H9 (cell line): ENCODE results near the gene DGKD. TPM values are rescaled to one million over a fixed set of nuclear protein-coding genes. Genes with fewer than 3 reads are reported as not detected.

Experiments used
- DNase-seq: peaks from one replicate; pipeline ENCODE4 v3.0.0-alpha.2; 2017
- H2AFZ ChIP-seq: one replicate; pipeline ENCODE4 v1.6.1; 2013; ENCODE audit warnings: mild to moderate bottlenecking, low read length, control low read depth, moderate library complexity
- H2AK5ac ChIP-seq: 2 replicates; pipeline ENCODE4 v1.6.1; 2013; ENCODE audit warnings: low read length, control low read depth, mixed read lengths; ENCODE audit not compliant: insufficient read length
- H2BK120ac ChIP-seq: one replicate; pipeline ENCODE4 v1.6.1; 2013; ENCODE audit warnings: low read depth, mild to moderate bottlenecking, low read length, control low read depth, inconsistent platforms; ENCODE audit not compliant: poor library complexity, severe bottlenecking
- H2BK12ac ChIP-seq: 2 replicates; pipeline ENCODE4 v1.6.1; 2013; ENCODE audit warnings: low read length, control low read depth, mixed read lengths, low read depth; ENCODE audit not compliant: insufficient read length
- H2BK15ac ChIP-seq: 2 replicates; pipeline ENCODE4 v1.6.1; 2013; ENCODE audit warnings: low read depth, low read length, control low read depth
- H2BK20ac ChIP-seq: one replicate; pipeline ENCODE4 v1.6.1; 2013; ENCODE audit warnings: low read depth, mild to moderate bottlenecking, low read length, control low read depth, inconsistent platforms; ENCODE audit not compliant: poor library complexity, severe bottlenecking
- H2BK5ac ChIP-seq: 2 replicates; pipeline ENCODE4 v1.6.1; 2013; ENCODE audit warnings: low read length, control low read depth, mixed read lengths; ENCODE audit not compliant: insufficient read length
- H3K14ac ChIP-seq: 2 replicates; pipeline ENCODE4 v1.6.1; 2013; ENCODE audit warnings: low read length, control low read depth; ENCODE audit not compliant: insufficient read depth
- H3K18ac ChIP-seq: 2 replicates; pipeline ENCODE4 v1.6.1; 2013; ENCODE audit warnings: low read depth, mild to moderate bottlenecking, mixed read lengths, low read length, control low read depth; ENCODE audit not compliant: insufficient read length
- H3K23ac ChIP-seq: 2 replicates; pipeline ENCODE4 v1.6.1; 2013; ENCODE audit warnings: low read length, control low read depth, mixed read lengths, low read depth; ENCODE audit not compliant: insufficient read length
- H3K23me2 ChIP-seq: 2 replicates; pipeline ENCODE4 v1.6.1; 2013; ENCODE audit warnings: low read depth, mild to moderate bottlenecking, mixed read lengths, low read length, control low read depth; ENCODE audit not compliant: insufficient read length, poor library complexity, severe bottlenecking
- H3K27ac ChIP-seq: 2 replicates; pipeline ENCODE4 v1.5.1; 2013; ENCODE audit warnings: low read length, control low read depth, mixed read lengths, low read depth; ENCODE audit not compliant: insufficient read length
- H3K27me3 ChIP-seq: 2 replicates; pipeline ENCODE4 v1.6.1; 2013; ENCODE audit warnings: low read length, control low read depth, inconsistent platforms; ENCODE audit not compliant: insufficient read depth
- H3K4ac ChIP-seq: 2 replicates; pipeline ENCODE4 v1.6.1; 2013; ENCODE audit warnings: low read depth, mild to moderate bottlenecking, control low read depth, inconsistent platforms, low read length, moderate library complexity
- H3K4me1 ChIP-seq: 2 replicates; pipeline ENCODE4 v1.6.1; 2013; ENCODE audit warnings: low read length, control low read depth, inconsistent platforms; ENCODE audit not compliant: insufficient read depth
- H3K4me2 ChIP-seq: 2 replicates; pipeline ENCODE4 v1.6.1; 2013; ENCODE audit warnings: low read length, control low read depth, mixed read lengths; ENCODE audit not compliant: insufficient read length, insufficient read depth
- H3K56ac ChIP-seq: 2 replicates; pipeline ENCODE4 v1.6.1; 2013; ENCODE audit warnings: low read depth, mild to moderate bottlenecking, mixed read lengths, low read length, control low read depth; ENCODE audit not compliant: insufficient read length
- H3K79me1 ChIP-seq: 2 replicates; pipeline ENCODE4 v1.6.1; 2013; ENCODE audit warnings: low read depth, mild to moderate bottlenecking, moderate library complexity, low read length, control low read depth, inconsistent platforms; ENCODE audit not compliant: insufficient read depth, poor library complexity, severe bottlenecking
- H3K79me2 ChIP-seq: 2 replicates; pipeline ENCODE4 v1.6.1; 2013; ENCODE audit warnings: low read length, control low read depth, inconsistent platforms; ENCODE audit not compliant: insufficient read depth
- H3K9ac ChIP-seq: 2 replicates; pipeline ENCODE4 v1.6.1; 2013; ENCODE audit warnings: low read length, control low read depth, mixed read lengths; ENCODE audit not compliant: insufficient read length; ENCODE audit errors: extremely low read depth
- H3K9me3 ChIP-seq: one replicate; pipeline ENCODE4 v1.6.1; 2013; ENCODE audit warnings: low read depth, low read length, inconsistent platforms; ENCODE audit not compliant: control insufficient read depth
- H3T11ph ChIP-seq: one replicate; pipeline ENCODE4 v1.6.1; 2013; ENCODE audit warnings: mild to moderate bottlenecking, low read length, control low read depth, inconsistent platforms
- H4K20me1 ChIP-seq: one replicate; pipeline ENCODE4 v1.6.1; 2013; ENCODE audit not compliant: control insufficient read depth, insufficient read length, insufficient read depth
- H4K5ac ChIP-seq: 2 replicates; pipeline ENCODE4 v1.6.1; 2013; ENCODE audit warnings: low read depth, mild to moderate bottlenecking, mixed read lengths, low read length, control low read depth; ENCODE audit not compliant: insufficient read length
- H4K8ac ChIP-seq: replicated peaks from 2 replicates; pipeline ENCODE4 v1.6.1; 2013; ENCODE audit warnings: low read length, control low read depth, mixed read lengths, low read depth; ENCODE audit not compliant: insufficient read length
- H4K91ac ChIP-seq: 2 replicates; pipeline ENCODE4 v1.6.1; 2013; ENCODE audit warnings: low read depth, mild to moderate bottlenecking, moderate library complexity, mixed read lengths, low read length, control low read depth; ENCODE audit not compliant: insufficient read length
- H3K27ac Mint-ChIP-seq, 3 experiments: 2 replicates in 2 of 3; 3 replicates in 1 of 3; pipeline ENCODE4 v1.8.0; 2020 to 2021; ENCODE audit warnings: mixed read lengths in 3 of 3, mild to moderate bottlenecking in 1 of 3, moderate library complexity in 1 of 3
- H3K27me3 Mint-ChIP-seq: 2 replicates; pipeline ENCODE4 v1.8.0; 2021; ENCODE audit warnings: low read depth, mild to moderate bottlenecking, moderate library complexity, mixed read lengths
- H3K36me3 Mint-ChIP-seq, 3 experiments: 2 replicates in 2 of 3; 3 replicates in 1 of 3; pipeline ENCODE4 v1.8.0; 2020 to 2021; ENCODE audit warnings: low read depth in 3 of 3, mixed read lengths in 3 of 3; ENCODE audit not compliant: insufficient read depth in 1 of 3
- H3K4me1 Mint-ChIP-seq, 2 experiments: 2 replicates each; pipeline ENCODE4 v1.8.0; 2020; ENCODE audit warnings: mixed read lengths in 2 of 2
- H3K4me3 Mint-ChIP-seq, 2 experiments: 2 replicates in 1 of 2; 3 replicates in 1 of 2; pipeline ENCODE4 v1.8.0; 2020 to 2021; ENCODE audit warnings: mild to moderate bottlenecking in 2 of 2, mixed read lengths in 2 of 2, moderate library complexity in 1 of 2
- H3K9me3 Mint-ChIP-seq, 2 experiments: 2 replicates in 1 of 2; 3 replicates in 1 of 2; pipeline ENCODE4 v1.8.0; 2020; ENCODE audit warnings: mild to moderate bottlenecking in 2 of 2, mixed read lengths in 2 of 2, moderate library complexity in 1 of 2
- WGBS: extraction: QIAGEN DNeasy Blood & Tissue Kit; methylation state at CpG from one replicate; pipeline ENCODE4 v1.1.7; 2013; ENCODE audit warnings: missing lambda C conversion rate, low lambda C conversion rate, mixed read lengths; ENCODE audit not compliant: insufficient read length; ENCODE audit errors: extremely low coverage; 5-methylcytosine and 5-hydroxymethylcytosine counted together
- total RNA-seq: library from RNA; stranded (reverse); gene quantifications from 2 replicates; pipeline ENCODE4 v1.2.1, GENCODE V29; 2021
- TF ChIP-seq, protein P1 (sequence below): fragments of 200-600 bp; sonication (generic); conservative IDR thresholded peaks from 3 replicates; pipeline ENCODE4 v1.8.0; 2021; ENCODE audit warnings: antibody characterized with exemption, mild to moderate bottlenecking

The DGKD gene
- total RNA-seq, 1 experiment from 2014 or later: 20.7 TPM

GRCh38 chr2:233338046-233338445, 16.2 kb upstream of the DGKD start:
- Histone ChIP-seq H3K56ac (no peak overlapping the region), H3K4me2 (no peak overlapping the region), H4K8ac (no peak overlapping the region), H3K23ac (no peak overlapping the region), H2AK5ac (no peak overlapping the region), H3K14ac (no peak overlapping the region; the same call in 1 of the 2 replicates), H3K9me3 (no peaks in the 10 kb centered on the region), H2AFZ (no peak overlapping the region), H2BK15ac (no peak overlapping the region), H2BK5ac (no peak overlapping the region), H3K79me2 (no peaks in the 10 kb centered on the region), H3K27ac (no peak overlapping the region), H3K4ac (no peak overlapping the region), H4K5ac (no peak overlapping the region), H3K79me1 (no peaks in the 10 kb centered on the region), H2BK120ac (no peak overlapping the region), H3K27me3 (no peaks in the 10 kb centered on the region; the same call in 1 of the 2 replicates), H3K9ac (no peak overlapping the region), H3T11ph (no peak overlapping the region), H3K4me1 (no peaks in the 10 kb centered on the region), H2BK12ac (no peak overlapping the region), H4K20me1 (no peaks in the 10 kb centered on the region), H3K23me2 (no peaks in the 10 kb centered on the region), H4K91ac (no peak overlapping the region), H2BK20ac (no peak overlapping the region), H3K18ac (no peak overlapping the region)
- peaks cover 4 to 6% of the 10 kb centered on the region in 2 experiments; a peak in 3 of 5 replicates for H3K9me3 Mint-ChIP-seq
- H3K36me3 Mint-ChIP-seq: peaks cover 0 to 5% (median 0%) of the 10 kb centered on the region in 3 experiments; a peak in 1 of 7 replicates
- DNase-seq: no peak
- no peak overlapping the region for H3K4me3 Mint-ChIP-seq
- peaks cover 73% of the 10 kb centered on the region for H3K27me3 Mint-ChIP-seq
- no peak overlapping the region for H3K27ac Mint-ChIP-seq
- WGBS: no CpG with 5 or more reads among the region's 5 CpGs
- H3K4me1 Mint-ChIP-seq: 0 out of 4 replicates have a peak, but pooled peaks cover 3 to 4% of the 10 kb centered on the region in 2 experiments
- TF ChIP-seq, protein P1, sequence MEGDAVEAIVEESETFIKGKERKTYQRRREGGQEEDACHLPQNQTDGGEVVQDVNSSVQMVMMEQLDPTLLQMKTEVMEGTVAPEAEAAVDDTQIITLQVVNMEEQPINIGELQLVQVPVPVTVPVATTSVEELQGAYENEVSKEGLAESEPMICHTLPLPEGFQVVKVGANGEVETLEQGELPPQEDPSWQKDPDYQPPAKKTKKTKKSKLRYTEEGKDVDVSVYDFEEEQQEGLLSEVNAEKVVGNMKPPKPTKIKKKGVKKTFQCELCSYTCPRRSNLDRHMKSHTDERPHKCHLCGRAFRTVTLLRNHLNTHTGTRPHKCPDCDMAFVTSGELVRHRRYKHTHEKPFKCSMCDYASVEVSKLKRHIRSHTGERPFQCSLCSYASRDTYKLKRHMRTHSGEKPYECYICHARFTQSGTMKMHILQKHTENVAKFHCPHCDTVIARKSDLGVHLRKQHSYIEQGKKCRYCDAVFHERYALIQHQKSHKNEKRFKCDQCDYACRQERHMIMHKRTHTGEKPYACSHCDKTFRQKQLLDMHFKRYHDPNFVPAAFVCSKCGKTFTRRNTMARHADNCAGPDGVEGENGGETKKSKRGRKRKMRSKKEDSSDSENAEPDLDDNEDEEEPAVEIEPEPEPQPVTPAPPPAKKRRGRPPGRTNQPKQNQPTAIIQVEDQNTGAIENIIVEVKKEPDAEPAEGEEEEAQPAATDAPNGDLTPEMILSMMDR: 0 out of 3 replicates have a peak, but pooled peaks have one; percentile 13
